ENCODE results near the gene PBRM1. TPM values are rescaled to one million over a fixed set of nuclear protein-coding genes. Genes with fewer than 3 reads are reported as not detected.

The PBRM1 gene
- total RNA-seq, 4 donors from 2014 or later: 71.0 to 93.6 (median 85.5) TPM

- 94% methylated on average over 2 of the region's 2 CpGs for WGBS
- H3K27me3 ChIP-seq: no peaks in the 10 kb centered on the region
- no peak overlapping the region for H3K4me3 ChIP-seq
- H3K36me3 ChIP-seq: peaks cover 54% of the 10 kb centered on the region
- no peak for DNase-seq (ENCODE audit: low spot score in 2 of 2)
- H3K27ac ChIP-seq: no peak overlapping the region
- no peaks in the 10 kb centered on the region for H3K4me1 ChIP-seq
- H3K9me3 ChIP-seq: no peaks in the 10 kb centered on the region
- TF ChIP-seq POLR2A (IDR thresholded peaks at IDR 0.05): no peak
- no peak for TF ChIP-seq POLR2AphosphoS5 (IDR thresholded peaks at IDR 0.05)
- TF ChIP-seq CTCF (IDR thresholded peaks at IDR 0.05): no peak
- no peak for TF ChIP-seq EP300 (IDR thresholded peaks at IDR 0.05)
Observed at GRCh38 chr3:52563984-52564383, 121.7 kb downstream of the PBRM1 start.

- no peak overlapping the region for H3K27ac ChIP-seq
- no peaks in the 10 kb centered on the region for H3K4me1 ChIP-seq
- 41% methylated on average over 4 of the region's 4 CpGs for WGBS
- H3K4me3 ChIP-seq: no peak overlapping the region
- no peaks in the 10 kb centered on the region for H3K9me3 ChIP-seq
- DNase-seq (ENCODE audit: low spot score in 2 of 2): no peak
- H3K27me3 ChIP-seq: no peaks in the 10 kb centered on the region
- H3K36me3 ChIP-seq: peaks cover 67% of the 10 kb centered on the region
- TF ChIP-seq EP300 (IDR thresholded peaks at IDR 0.05) (no peak), POLR2A (IDR thresholded peaks at IDR 0.05) (no peak), CTCF (IDR thresholded peaks at IDR 0.05) (no peak), POLR2AphosphoS5 (IDR thresholded peaks at IDR 0.05) (no peak)
Observed at GRCh38 chr3:52561028-52561747, 124.5 kb downstream of the PBRM1 start.

GRCh38 chr3:52558436-52558835 lies 127.3 kb downstream of the PBRM1 start:
- peaks cover 81% of the 10 kb centered on the region for H3K36me3 ChIP-seq
- TF ChIP-seq CTCF (IDR thresholded peaks at IDR 0.05) (no peak), POLR2AphosphoS5 (IDR thresholded peaks at IDR 0.05) (no peak), EP300 (IDR thresholded peaks at IDR 0.05) (no peak), POLR2A (IDR thresholded peaks at IDR 0.05) (no peak)
- no peak overlapping the region for H3K4me3 ChIP-seq
- no peaks in the 10 kb centered on the region for H3K9me3 ChIP-seq
- no peak overlapping the region for H3K27ac ChIP-seq
- no peak for DNase-seq (ENCODE audit: low spot score in 2 of 2)
- H3K4me1 ChIP-seq: no peaks in the 10 kb centered on the region
- WGBS: over 99% methylated on average over 5 of the region's 5 CpGs
- no peaks in the 10 kb centered on the region for H3K27me3 ChIP-seq

- 86% methylated on average over 9 of the region's 9 CpGs for WGBS
- Histone ChIP-seq H3K4me1 (no peaks in the 10 kb centered on the region), H3K36me3 (peaks cover 81% of the 10 kb centered on the region), H3K4me3 (no peak overlapping the region), H3K9me3 (no peaks in the 10 kb centered on the region), H3K27ac (no peak overlapping the region), H3K27me3 (no peaks in the 10 kb centered on the region)
- DNase-seq (ENCODE audit: low spot score in 2 of 2): no peak
- TF ChIP-seq CTCF (IDR thresholded peaks at IDR 0.05): no peak
- TF ChIP-seq POLR2A (IDR thresholded peaks at IDR 0.05): no peak
- TF ChIP-seq EP300 (IDR thresholded peaks at IDR 0.05): no peak
- TF ChIP-seq POLR2AphosphoS5 (IDR thresholded peaks at IDR 0.05): no peak
Observed at GRCh38 chr3:52557011-52557960, 128.4 kb downstream of the PBRM1 start.

- Histone ChIP-seq H3K9me3 (no peaks in the 10 kb centered on the region), H3K4me3 (no peak overlapping the region), H3K36me3 (peaks cover 80% of the 10 kb centered on the region), H3K27ac (no peak overlapping the region), H3K4me1 (no peaks in the 10 kb centered on the region), H3K27me3 (no peaks in the 10 kb centered on the region)
- TF ChIP-seq POLR2AphosphoS5 (IDR thresholded peaks at IDR 0.05): no peak
- TF ChIP-seq POLR2A (IDR thresholded peaks at IDR 0.05): no peak
- TF ChIP-seq CTCF (IDR thresholded peaks at IDR 0.05): no peak
- TF ChIP-seq EP300 (IDR thresholded peaks at IDR 0.05): no peak
- 92% methylated on average over 1 of the region's 1 CpG for WGBS
- no peak for DNase-seq (ENCODE audit: low spot score in 2 of 2)
Observed at GRCh38 chr3:52555056-52555455, 130.7 kb downstream of the PBRM1 start.

Measured in suprapubic skin (tissue), 4 donors.